ENCODE measurements around the gene STXBP6. TPM values are rescaled to one million over a fixed set of nuclear protein-coding genes. Genes with fewer than 3 reads are reported as not detected.

STXBP6 gene
- total and polyA plus RNA-seq, 2 experiments from 2014 or later, result 19.7 to 29.0 TPM

- H4K20me1 ChIP-seq (replicated peaks; ENCODE audit: insufficient read depth), result no peaks in the 10 kb centered on the region
- Mint-ChIP-seq H3K9me3 (no peaks in the 10 kb centered on the region), H3K27ac (no peak overlapping the region), H3K4me1 (peaks cover 21% of the 10 kb centered on the region), H3K36me3 (ENCODE audit: low read depth) (no peaks in the 10 kb centered on the region), H3K4me3 (no peak overlapping the region), H3K27me3 (ENCODE audit: insufficient read depth, low read depth, poor library complexity) (peaks cover 5% of the 10 kb centered on the region)
- TF ChIP-seq CTCF (conservative IDR thresholded peaks at IDR 0.05; ENCODE audit: low read depth in 2 of 2), result no peak
- no peak for TF ChIP-seq STAT1 (IDR thresholded peaks at IDR 0.05; ENCODE audit: unreplicated experiment)
- no peak for TF ChIP-seq ETS1 (IDR thresholded peaks at IDR 0.05)
- TF ChIP-seq ZNF462 (CRISPR knock-in tag; IDR thresholded peaks at IDR 0.05), result no peak
- TF ChIP-seq ZNF114 (CRISPR knock-in tag; IDR thresholded peaks at IDR 0.05), result no peak
- no peak for TF ChIP-seq REST (IDR thresholded peaks at IDR 0.05; ENCODE audit: unreplicated experiment)
- no peak for TF ChIP-seq EZH2phosphoT487 (IDR thresholded peaks at IDR 0.05; ENCODE audit: unreplicated experiment)
- no peak for TF ChIP-seq JUNB (IDR thresholded peaks at IDR 0.05; ENCODE audit: unreplicated experiment)
- no peak for TF ChIP-seq ZNF331 (CRISPR knock-in tag; IDR thresholded peaks at IDR 0.05; ENCODE audit: low read depth)
- TF ChIP-seq NANOG (IDR thresholded peaks at IDR 0.05; ENCODE audit: borderline replicate concordance), result no peak
- TF ChIP-seq POLR2AphosphoS5 (IDR thresholded peaks at IDR 0.05; ENCODE audit: low read depth), result no peak
- no peak for TF ChIP-seq CREB1 (CRISPR knock-in tag; IDR thresholded peaks at IDR 0.05; ENCODE audit: low read depth)
- no peak for TF ChIP-seq EZH2 (IDR thresholded peaks at IDR 0.05; ENCODE audit: low read depth, unreplicated experiment)
- H2AFZ ChIP-seq, result no peak overlapping the region
- no peaks in the 10 kb centered on the region for H3K36me3 ChIP-seq (ENCODE audit: insufficient read depth)
- H3K4me3 ChIP-seq, result no peak overlapping the region
- DNase-seq (ENCODE audit: low spot score) (no peak), ATAC-seq (no peak)
- no peaks in the 10 kb centered on the region for H3F3A ChIP-seq (replicated peaks; ENCODE audit: low read depth)
- no peak overlapping the region for H3K27ac ChIP-seq (ENCODE audit: low read depth)
- H3K27me3 ChIP-seq (ENCODE audit: insufficient read depth), result no peaks in the 10 kb centered on the region
- H3K9me2 ChIP-seq (ENCODE audit: insufficient read depth), result 0 out of 2 replicates have a peak, but pooled peaks cover 5% of the 10 kb centered on the region
- H3K4me2 ChIP-seq, result no peak overlapping the region
- peaks cover 8% of the 10 kb centered on the region; the same call in 1 of the 2 replicates for H3K4me1 ChIP-seq (ENCODE audit: insufficient read depth)
- peaks cover 3% of the 10 kb centered on the region; the same call in 1 of the 2 replicates for H3K79me2 ChIP-seq (replicated peaks; ENCODE audit: insufficient read depth)
These were observed 112.6 kb downstream of the STXBP6 start for GRCh38 chr14:24937300-24937699.

Measured in GM23338 (cell line).